CD4-positive, alpha-beta T cell treated with Interleukin-15 for 1 hour (primary cell): ENCODE measurements around the gene FAM193A.
"Not testable (repeated sequence)": the region's sequence is repeated elsewhere in the genome, so short reads cannot be mapped to it uniquely, and the experiment has no call there.

Experiments
- DNase-seq: peaks from one replicate; pipeline ENCODE4 v3.0.0-alpha.2; 2020

The FAM193A gene

GRCh38 chr4:2574863-2575262 lies 38.4 kb downstream of the FAM193A start:
- DNase-seq = no peak

GRCh38 chr4:2576290-2576689 lies 39.8 kb downstream of the FAM193A start:
- DNase-seq = no peak

- no peak for DNase-seq
These were observed 41.7 kb downstream of the FAM193A start for GRCh38 chr4:2578106-2578505.

GRCh38 chr4:2579910-2580309 lies 43.5 kb downstream of the FAM193A start:
- no peak for DNase-seq

GRCh38 chr4:2583092-2583491 lies 46.6 kb downstream of the FAM193A start:
- DNase-seq = no peak

- no peak for DNase-seq
These were observed 47.1 kb downstream of the FAM193A start for GRCh38 chr4:2583517-2583916.

GRCh38 chr4:2586502-2586901 lies 50.1 kb downstream of the FAM193A start:
- no peak for DNase-seq

GRCh38 chr4:2587213-2587823 lies 50.9 kb downstream of the FAM193A start:
- no peak for DNase-seq

GRCh38 chr4:2588259-2588658 lies 51.8 kb downstream of the FAM193A start:
- DNase-seq = no peak

GRCh38 chr4:2591189-2591588 lies 54.7 kb downstream of the FAM193A start:
- no peak for DNase-seq

GRCh38 chr4:2592014-2592413 lies 55.6 kb downstream of the FAM193A start:
- not testable (repeated sequence) for DNase-seq

- no peak for DNase-seq
These were observed 56.1 kb downstream of the FAM193A start for GRCh38 chr4:2592572-2592971.

- no peak for DNase-seq
These were observed 56.6 kb downstream of the FAM193A start for GRCh38 chr4:2593003-2593402.

- DNase-seq = no peak
These were observed 59.0 kb downstream of the FAM193A start for GRCh38 chr4:2595436-2595835.

- DNase-seq = no peak
These were observed 59.6 kb downstream of the FAM193A start for GRCh38 chr4:2595952-2596552.

- DNase-seq = no peak
These were observed 60.2 kb downstream of the FAM193A start for GRCh38 chr4:2596611-2597010.

- peak; percentile 36 for DNase-seq
These were observed 62.3 kb downstream of the FAM193A start for GRCh38 chr4:2598511-2599303.

GRCh38 chr4:2599304-2599654 lies 62.8 kb downstream of the FAM193A start:
- DNase-seq = no peak

GRCh38 chr4:2600878-2601277 lies 64.4 kb downstream of the FAM193A start:
- no peak for DNase-seq

GRCh38 chr4:2604614-2605013 lies 68.2 kb downstream of the FAM193A start:
- no peak for DNase-seq

GRCh38 chr4:2606960-2607506 lies 70.6 kb downstream of the FAM193A start:
- DNase-seq = no peak

- no peak for DNase-seq
These were observed 71.4 kb downstream of the FAM193A start for GRCh38 chr4:2607822-2608221.

- no peak for DNase-seq
These were observed 71.8 kb downstream of the FAM193A start for GRCh38 chr4:2608291-2608690.

- DNase-seq = no peak
These were observed 79.4 kb downstream of the FAM193A start for GRCh38 chr4:2615821-2616220.
